Measurements from ENCODE around the gene TTLL9.

- TF ChIP-seq TAF1 (IDR thresholded peaks at IDR 0.05; ENCODE audit: low read depth) (no peak), EP300 (IDR thresholded peaks at IDR 0.05; ENCODE audit: borderline replicate concordance) (no peak), EGR1 (IDR thresholded peaks at IDR 0.05) (no peak), YY1 (IDR thresholded peaks at IDR 0.05; ENCODE audit: low read depth) (no peak), RAD21 (IDR thresholded peaks at IDR 0.05; ENCODE audit: low read depth) (no peak)
- TF ChIP-seq, protein P1, sequence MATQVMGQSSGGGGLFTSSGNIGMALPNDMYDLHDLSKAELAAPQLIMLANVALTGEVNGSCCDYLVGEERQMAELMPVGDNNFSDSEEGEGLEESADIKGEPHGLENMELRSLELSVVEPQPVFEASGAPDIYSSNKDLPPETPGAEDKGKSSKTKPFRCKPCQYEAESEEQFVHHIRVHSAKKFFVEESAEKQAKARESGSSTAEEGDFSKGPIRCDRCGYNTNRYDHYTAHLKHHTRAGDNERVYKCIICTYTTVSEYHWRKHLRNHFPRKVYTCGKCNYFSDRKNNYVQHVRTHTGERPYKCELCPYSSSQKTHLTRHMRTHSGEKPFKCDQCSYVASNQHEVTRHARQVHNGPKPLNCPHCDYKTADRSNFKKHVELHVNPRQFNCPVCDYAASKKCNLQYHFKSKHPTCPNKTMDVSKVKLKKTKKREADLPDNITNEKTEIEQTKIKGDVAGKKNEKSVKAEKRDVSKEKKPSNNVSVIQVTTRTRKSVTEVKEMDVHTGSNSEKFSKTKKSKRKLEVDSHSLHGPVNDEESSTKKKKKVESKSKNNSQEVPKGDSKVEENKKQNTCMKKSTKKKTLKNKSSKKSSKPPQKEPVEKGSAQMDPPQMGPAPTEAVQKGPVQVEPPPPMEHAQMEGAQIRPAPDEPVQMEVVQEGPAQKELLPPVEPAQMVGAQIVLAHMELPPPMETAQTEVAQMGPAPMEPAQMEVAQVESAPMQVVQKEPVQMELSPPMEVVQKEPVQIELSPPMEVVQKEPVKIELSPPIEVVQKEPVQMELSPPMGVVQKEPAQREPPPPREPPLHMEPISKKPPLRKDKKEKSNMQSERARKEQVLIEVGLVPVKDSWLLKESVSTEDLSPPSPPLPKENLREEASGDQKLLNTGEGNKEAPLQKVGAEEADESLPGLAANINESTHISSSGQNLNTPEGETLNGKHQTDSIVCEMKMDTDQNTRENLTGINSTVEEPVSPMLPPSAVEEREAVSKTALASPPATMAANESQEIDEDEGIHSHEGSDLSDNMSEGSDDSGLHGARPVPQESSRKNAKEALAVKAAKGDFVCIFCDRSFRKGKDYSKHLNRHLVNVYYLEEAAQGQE (IDR thresholded peaks at IDR 0.05; ENCODE audit: low read depth), result no peak
- TF ChIP-seq, protein P2, sequence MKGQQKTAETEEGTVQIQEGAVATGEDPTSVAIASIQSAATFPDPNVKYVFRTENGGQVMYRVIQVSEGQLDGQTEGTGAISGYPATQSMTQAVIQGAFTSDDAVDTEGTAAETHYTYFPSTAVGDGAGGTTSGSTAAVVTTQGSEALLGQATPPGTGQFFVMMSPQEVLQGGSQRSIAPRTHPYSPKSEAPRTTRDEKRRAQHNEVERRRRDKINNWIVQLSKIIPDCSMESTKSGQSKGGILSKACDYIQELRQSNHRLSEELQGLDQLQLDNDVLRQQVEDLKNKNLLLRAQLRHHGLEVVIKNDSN (IDR thresholded peaks at IDR 0.05), result no peak
These were observed 67.4 kb downstream of the TTLL9 start for GRCh38 chr20:31937820-31938219.
